Superior temporal gyrus (tissue), 1 donor: ENCODE measurements around the gene NOP9.

Source experiments
- DNase-seq: peaks from one replicate; pipeline ENCODE4 v3.0.0-alpha.2; 2016; ENCODE audit errors: extremely low spot score

The NOP9 gene

DNA sequence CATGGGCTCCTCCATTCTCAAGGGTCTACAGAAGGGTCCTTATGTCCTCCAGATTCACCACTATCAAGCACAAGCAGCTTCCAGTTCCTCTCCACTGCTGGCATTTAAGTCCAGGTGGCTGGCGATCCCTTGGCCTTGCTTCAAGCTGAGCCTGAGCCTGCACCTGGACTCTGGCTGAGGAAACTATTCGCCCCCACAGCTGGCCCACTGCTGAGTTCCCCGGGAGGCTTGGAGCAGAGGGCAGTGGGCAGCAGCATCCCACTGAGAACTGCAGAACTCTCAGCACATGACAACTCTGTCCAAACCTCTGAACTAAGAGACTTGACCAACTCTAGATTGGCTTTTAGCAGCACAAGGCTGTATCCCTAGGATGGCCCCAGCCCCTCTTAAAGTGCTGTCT, 16.9 kb upstream of the NOP9 start:
- no peak for DNase-seq

DNA sequence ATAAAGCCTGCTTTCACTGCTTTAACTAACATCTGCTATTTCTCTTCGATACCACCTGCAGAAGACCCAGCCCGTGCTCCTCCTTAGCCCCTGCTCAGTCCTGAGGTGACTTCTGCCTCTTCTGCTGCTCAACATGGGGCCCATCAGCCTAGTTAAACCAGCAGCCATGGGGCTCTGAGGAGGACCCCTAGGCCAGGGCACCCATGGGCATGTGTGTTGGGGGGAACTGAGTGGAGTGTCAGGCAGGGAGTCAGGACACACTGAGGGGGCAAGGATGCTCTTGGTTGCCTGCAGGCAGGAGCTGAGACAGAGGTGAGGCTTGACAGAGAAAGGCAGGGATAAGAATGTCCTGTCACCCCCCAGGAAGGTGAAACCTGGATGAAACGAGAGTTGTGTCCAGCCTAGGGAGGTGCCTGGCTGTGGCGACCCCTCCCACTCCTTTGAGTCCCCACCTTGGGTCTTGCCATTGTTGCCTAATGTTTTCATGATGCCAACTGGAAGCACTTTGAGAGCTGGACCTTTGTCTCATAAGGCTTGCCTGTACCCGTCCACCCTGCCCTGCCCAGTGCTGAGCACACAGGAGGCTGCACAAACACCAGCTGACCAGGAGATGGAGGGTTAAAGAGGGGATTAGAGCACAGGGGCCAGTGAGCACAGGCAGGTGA, 15.7 kb upstream of the NOP9 start:
- no peak for DNase-seq

DNA sequence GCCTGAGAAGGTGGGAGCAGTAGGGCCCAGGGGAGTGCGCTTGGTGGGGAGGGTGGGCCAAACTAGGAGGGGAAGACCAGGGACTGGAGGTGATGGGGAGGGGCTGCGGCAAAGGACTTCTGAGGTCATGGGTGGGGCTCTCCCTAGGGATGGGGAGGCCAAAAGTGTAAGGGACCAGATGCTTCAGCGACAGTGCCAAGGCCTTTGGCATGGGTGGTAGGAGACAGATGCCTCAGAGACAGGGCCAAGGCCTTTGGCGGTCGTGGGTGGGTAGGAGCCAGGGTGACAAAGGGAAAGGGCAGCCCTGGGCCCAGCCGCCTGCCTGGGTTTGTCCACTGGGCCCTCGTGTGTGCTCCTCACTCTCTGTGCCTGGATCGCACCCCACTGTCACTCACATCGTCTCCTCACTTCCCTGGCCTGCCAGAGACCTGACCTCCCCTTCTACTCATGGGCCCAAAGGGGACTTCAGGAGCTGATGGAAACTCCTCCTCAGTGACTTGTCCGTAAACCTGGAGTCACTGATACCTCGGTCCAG, 15.1 kb upstream of the NOP9 start:
- DNase-seq, result no peak

DNA sequence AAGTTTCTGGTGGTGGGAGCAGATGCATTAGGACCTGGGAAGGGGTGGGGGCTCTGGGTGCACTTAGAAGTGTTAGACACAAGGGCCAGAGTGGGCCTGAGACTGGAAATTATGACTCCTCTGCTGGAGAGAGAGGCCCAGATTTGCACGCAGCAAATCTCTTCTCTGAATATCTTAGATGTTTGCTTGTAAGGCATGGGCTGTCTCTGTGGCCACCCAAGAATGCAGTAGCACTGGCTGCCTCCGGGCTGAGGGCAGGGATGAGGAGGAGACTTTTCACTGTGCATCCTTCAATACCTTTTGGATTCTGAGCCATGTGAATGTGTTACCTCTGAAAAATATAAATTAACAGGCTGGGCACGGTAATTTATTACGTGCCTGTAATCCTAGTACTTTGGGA, 14.3 kb upstream of the NOP9 start:
- no peak for DNase-seq

DNA sequence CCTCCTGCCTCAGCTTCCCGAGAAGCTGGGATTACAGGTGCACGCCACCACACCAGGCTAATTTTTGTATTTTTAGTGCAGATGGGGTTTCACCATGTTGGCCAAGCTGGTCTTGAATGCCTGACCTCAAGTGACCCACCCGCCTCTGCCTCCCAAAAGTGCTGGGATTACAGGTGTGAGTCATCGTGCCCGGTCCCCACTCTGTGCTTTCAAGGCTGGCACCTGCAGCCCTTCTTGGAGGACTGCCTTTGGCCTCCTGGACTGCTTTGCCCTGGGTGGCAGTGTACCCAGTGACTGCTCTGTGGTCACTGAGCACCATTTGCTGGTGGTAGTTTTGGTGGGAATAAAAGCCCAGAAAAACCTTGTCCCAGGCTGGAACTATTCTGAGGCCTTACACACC, 12.7 kb upstream of the NOP9 start:
- no peak for DNase-seq

DNA sequence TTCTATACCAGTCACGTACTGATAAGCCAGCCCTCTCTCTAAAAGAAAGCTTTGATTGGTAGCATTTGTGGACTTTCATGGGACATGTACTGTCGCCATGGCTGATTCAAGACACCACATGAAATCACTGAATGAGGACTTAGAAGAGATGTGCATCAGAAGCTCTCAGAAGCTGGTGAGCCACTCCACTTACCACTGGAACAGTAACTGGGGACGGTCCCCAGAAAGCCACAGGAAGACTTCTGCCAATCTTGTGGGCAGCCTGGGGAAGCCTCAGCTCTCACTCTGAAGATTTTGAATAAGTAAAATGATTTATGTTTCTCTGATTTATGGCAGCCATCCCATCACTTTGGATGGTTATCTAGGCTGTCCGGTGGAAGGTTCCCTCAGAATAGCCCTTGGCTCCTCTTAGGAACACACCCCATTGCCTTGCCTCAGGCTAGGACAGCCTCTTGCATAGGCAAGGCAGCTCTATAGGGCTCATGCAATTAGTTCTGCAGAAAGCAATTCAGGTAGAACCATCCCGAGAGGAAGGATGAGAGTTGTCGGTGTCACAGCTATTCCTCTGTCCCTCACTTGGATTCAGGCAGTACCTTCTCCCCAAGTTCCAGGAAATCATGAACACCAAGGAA, 9.9 kb upstream of the NOP9 start:
- DNase-seq, result no peak

DNA sequence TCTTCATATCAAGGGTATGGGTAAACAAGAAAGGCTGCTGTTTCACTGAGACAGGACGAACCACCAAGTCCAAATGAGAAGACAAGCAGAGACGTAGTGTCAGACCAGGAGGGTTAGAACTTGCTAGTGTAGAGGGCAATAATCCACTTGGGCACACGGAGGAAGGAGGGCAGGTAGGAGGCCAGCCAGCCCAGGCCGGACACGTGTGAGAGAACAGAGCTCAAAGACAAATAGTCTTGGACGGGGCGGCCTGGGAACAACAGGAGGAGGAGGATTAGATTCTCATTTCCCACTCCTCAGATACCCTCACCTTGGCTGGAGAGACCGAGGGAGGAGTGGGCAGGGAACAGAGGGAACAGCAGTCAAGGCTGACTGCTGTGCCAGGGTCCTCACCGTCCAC, 8.9 kb upstream of the NOP9 start:
- no peak for DNase-seq

DNA sequence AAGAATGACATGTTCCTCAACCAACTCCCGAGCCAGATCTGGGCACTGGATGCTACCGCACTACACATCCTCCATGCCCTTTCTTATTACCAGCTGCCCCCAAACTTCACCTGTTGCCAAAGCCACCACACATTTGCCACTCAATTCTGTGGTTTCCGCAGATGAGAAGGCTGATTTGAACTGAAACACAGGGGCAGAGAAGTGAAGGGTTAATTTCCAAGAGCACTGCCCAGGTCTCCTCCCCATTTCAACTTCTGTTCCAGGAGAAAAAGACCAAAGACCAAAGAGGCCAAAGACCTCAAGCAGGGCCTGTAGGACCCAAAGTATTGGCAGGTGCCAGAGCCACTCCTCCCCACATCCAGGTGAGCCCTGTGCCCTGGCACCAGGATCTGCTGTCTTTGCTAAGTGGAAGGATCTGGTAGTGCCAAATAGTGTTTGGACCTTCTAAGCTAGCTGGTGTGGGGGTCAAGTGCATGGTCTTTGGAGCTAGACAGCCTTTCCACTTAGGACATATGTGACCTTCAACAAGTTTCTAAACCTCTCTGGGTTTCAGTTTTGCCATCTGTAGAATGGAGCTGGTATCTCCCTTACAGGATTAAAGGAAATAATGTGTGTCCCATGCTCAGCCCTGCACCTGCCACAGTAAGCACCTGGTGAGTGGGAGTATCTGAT, 8.1 kb upstream of the NOP9 start:
- no peak for DNase-seq

DNA sequence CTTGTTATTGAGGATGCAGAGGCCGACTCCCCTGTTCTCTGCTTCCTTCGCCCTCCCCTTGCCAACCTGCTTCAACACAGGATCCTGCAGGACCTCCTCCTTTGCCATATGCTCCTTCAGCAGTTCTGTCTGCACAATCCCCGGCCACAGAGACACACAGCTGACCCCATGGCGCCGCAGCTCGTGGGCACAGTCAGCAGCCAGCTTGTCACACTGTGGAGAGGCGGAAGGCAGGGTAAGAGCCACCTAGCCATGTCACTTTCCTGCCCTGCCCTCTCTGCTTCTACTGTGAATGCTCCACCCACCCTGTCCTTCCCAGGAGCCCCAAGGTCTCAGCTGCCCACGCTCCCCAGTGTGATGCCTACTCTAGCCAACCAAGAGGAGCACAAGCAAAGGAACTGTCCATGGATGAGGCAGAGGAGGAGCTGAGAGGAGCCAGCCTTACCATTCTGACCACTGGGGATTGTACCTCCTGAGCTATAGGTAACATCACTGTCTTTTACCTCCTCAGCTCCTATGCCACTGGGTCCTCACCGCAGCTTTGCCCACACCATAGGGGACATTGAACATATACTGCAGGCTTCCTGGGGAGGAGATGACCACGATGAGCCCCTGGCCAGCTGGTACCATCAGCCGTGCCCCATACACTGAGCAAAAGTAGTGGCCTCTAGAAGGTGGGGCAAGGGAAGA, 7.4 kb upstream of the NOP9 start:
- DNase-seq, result no peak

DNA sequence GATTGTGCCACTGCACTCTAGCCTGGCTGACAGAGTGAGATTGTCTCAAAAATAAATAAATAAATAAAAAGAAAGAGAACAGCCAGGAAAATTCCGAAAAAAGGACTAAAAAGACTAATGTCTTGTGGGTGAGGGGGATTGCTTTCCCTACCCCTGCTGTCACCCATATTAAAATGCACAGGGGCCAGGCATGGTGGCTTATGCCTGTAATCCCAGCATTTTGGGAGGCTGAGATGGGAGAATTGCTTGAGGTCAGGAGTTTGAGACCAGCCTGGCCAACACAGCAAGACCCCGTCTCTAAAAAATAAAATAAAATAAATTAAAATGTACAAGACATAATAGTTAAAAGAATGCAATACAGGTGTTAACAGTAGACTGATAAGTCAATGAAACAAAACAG, 6.1 kb upstream of the NOP9 start:
- DNase-seq, result no peak

DNA sequence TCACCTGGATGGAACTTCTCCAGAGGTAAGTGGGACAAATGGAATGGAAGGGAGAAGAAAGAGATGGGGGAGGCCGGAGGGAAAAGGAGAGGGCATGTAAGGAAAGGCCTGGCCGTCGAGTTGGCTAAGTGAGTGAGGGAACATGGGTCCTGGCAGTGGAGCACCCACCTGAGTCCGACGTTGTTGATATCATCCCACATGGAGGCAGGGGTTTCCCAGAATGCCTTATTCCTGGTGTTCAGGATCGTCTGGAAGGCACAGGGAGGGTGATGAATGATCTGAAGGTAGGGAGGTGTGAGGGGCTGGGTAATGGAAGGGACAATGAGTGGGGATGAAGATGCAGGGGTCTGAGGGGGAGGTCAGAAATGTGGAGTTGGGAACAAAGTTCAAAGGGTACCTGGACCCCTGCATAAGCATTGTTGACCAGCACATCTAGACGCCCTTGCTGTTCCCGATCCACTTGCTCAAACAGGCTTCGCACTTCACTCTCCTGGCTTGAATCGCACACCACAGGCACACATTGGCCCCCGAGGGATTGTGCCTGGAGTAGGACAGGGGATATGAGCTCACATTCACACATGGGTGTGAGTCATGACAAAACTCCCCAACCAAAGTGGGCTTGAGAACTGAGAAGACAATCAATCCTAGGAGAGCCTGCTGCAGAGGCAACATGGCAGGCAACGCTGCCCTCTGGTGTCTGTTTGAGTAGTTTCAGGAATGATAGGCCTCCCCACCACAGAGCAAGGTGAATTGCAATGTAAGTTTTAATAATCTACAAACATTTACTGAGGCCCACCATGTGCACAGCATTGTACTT, 3.1 kb upstream of the NOP9 start:
- peak; percentile 82 for DNase-seq

DNA sequence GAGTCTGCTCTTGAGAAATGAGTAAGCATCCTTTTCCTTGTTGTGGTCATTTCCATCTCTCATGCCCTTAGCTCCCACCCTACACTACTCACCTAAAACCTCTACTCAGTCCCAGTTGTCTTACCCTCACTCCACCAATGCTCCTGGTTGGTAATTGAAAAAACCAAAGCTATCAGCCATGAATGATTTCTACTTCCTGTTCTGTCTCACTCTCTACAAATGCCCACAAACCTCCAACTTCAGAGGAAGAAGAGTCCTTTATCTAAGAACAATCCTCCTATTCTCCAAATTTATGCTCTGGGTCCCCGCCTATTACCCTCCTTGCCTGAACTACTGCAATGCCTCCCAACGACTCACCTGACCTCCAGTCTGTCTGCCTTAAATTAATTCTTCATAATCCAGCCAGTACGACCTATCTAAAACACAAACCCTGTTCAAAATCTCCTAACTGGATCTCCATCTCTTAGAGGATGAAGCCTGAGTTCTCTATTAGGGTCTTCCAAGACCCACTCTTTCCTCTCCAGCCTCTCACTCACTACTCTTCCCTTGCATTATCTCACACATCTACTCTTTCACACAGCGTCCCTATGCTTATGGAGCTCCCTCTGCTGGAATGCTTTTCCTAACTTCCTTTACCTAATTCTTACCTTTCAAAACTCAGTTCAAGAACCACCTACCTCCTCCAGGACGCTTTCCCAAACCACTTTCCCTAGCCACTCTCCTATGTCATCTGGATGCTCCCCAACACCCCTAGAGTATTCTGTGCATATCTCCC, 2.3 kb upstream of the NOP9 start:
- no peak for DNase-seq

DNA sequence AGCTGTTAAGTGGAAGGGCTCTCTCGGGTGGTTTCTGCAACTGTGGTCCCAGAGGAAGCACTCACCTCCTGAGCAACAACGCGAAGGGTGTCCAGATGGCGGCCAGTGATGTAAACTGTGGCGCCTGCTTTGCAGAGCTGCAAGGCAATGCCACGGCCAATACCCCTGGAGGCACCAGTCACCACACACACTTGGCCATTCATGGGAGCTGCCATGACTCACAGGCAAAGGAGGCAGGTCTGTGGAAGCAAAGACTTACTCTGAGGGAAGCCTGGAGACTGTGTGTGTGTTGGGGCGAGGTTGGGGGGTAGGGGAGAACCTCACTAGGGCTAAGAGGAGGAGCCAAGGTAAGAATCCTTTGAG, 777 bp upstream of the NOP9 start:
- no peak for DNase-seq

DNA sequence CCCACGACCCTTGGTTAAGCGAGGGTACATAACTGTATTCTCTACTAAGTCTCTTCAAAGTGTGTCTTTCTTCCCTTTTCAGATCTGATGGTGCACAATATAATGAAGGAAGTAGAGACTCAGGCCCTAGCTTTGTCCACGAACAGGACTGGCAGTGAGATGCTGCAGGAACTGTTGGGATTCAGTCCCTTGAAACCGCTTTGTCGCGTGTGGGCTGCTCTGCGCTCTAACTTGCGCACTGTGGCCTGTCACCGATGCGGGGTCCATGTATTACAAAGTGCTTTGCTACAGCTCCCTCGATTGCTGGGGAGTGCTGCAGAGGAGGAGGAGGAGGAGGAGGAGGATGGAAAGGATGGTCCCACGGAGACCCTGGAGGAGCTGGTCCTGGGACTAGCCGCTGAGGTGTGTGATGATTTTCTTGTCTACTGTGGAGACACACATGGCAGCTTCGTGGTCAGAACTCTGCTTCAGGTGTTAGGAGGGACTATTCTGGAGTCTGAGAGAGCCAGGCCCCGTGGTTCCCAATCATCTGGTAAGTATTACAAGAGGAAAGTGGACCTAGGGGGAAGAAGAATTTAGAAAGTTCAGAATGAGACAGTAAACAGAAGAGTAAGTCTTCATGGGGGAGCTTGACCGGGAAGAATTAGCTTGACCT, 803 bp downstream of the NOP9 start:
- no peak for DNase-seq

DNA sequence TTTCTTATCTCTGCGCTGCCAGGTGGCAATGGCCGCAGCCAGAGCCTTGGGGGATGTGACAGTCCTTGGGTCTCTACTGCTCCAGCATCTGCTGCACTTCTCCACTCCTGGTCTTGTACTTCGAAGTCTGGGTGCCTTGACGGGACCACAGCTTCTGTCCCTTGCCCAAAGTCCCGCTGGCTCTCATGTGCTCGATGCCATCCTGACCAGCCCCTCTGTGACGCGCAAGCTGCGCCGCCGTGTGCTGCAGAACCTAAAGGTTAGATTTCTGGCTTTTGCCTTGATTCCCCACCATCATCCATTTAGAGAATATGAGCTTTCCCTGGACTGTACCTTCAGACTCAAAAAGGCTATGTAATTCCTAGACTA, 4.4 kb downstream of the NOP9 start:
- no peak for DNase-seq

DNA sequence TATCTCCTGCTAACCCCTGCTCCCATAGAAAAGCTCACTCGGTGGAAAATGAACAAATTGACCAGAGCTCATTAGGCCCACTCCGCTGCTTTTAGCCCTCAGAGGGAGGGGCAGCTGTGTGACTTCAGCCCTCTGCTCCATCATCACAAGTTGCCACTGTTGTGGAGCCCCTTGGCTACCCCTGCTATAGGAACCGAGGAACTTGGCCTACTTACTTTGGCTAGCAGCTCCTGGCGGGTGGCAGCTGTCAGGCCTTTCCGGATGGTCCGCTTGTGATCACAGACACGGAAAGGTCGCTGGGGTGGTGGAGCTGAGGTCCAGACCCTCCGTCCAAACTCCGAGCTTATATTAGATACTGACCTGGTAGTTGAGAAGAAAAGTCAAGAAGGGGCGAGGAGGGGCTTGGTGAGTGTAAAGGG, 7.5 kb downstream of the NOP9 start:
- DNase-seq, result no peak

DNA sequence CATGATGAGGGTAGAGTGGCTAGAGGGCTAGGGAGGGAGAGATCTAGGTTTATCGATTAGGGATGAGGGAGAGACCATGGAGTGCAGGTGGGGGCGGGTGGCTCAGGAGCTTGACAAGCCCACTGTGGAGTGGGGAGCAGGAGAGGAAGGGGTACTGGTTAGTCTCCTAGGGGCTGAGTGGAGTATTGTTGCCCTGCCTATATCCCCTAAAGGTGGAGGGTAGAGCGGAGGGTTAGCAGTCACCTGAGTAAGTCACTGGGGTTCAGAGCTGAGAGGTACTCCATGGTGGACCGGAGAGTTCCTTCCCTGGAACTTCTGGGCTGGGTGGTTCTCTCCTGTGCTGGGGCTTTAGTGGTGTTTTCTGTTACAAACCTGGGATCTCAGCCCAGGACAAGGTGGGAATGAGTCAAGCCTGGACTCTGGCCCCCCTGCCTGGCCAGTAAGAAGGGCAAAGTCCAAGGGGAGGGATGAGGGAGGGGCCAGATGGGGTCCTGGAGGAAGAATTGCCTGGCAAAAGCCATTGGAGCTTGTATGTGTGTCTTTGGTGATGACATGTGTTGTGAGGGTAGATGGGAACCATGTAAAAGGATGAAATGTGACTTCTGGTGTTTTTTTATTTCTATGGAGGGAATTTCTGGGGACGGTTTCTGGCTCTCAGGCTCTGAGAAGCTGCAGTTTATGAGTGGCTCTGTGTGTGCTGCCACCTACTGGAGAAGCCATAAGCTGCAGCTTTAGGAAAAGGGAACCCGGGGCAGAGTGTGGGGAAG, 8.1 kb downstream of the NOP9 start, which contains the start of gene CIDEB:
TSS of gene CIDEB (minus strand) at position 403 of the 767 bp plus-strand sequence. CDS start at position 284, 119 bp downstream.
- peak; percentile 75 for DNase-seq

DNA sequence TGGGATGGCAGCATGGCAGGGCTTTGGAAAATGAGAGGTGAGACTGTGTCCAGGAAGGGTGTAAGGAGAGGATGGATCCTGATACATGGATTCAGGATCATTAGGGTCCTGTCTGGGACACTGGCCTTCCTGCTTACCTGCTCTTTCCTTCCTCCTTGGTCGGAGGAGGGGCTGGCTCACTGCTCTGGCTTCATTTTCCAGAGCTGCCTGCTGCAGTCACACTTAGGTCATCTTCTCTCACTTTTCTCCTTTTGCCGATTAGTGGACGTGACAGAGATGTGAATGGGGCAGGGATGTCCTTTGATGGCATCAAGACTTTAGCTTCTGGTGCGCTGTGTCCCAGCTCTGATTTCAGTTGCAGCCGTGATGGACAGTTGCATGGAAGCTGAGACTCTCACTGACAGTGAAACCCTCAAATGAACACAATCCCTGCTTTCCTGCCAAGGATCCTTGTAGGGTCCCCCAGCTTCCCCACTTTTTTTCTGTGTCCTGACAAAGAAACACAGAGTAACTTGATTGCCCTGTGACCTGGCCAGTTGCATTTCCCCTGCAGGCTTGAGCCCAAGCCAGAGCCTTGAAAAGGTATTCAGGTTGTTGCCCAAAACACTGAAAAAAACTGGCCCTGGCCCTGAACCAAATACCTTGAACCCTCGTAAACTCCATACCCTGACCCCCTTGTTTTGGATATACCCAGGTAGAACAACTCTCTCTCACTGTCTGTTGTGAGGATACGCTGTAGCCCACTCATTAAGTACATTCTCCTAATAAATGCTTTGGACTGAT, 8.9 kb downstream of the NOP9 start:
- DNase-seq, result no peak
